Measurements from ENCODE around the gene ATAD3B.

GRCh38 chr1:1439546-1440261, 31.9 kb upstream of the ATAD3B start:
- TF ChIP-seq CTCF (IDR thresholded peaks at IDR 0.05; ENCODE audit: insufficient read depth, low read depth, low read length) (no peak), EZH2 (IDR thresholded peaks at IDR 0.05; ENCODE audit: insufficient read depth, low read length) (no peak)
